HCT116 (cell line): Measurements from ENCODE around the gene NDUFAF5. TPM values are rescaled to one million over a fixed set of nuclear protein-coding genes. Genes with fewer than 3 reads are reported as not detected.

Experiments
- ATAC-seq: fragments of 200-7000 bp; cut with Tn5 transposase; 2 replicates; pipeline ENCODE4 v1.9.1; 2020; ENCODE audit warnings: mild to moderate bottlenecking, moderate library complexity
- BruUV-seq: library from RNA; stranded (reverse); fragments of 400-500 nt; replicated peaks from 2 replicates; lab custom pipeline; 2021; lab: Mats Ljungman, UMichigan
- CTCF ChIA-PET: fragments of 300-600 bp; sonication (Branson Sonifier 250); formaldehyde crosslinking; loops from one replicate; lab custom pipeline; 2021; ENCODE audit warnings: antibody characterized with exemption; lab: Charles Lee
- POLR2A ChIA-PET: fragments of 300-600, 350-600 bp; sonication (Branson Sonifier 250); formaldehyde crosslinking; loops from one replicate; lab custom pipeline; 2021; ENCODE audit warnings: antibody characterized with exemption; lab: Charles Lee
- RAD21 ChIA-PET, 2 experiments: fragments of 300-600 bp; sonication (Branson Sonifier 250); formaldehyde crosslinking; loops; one replicate each; lab custom pipeline; 2023; ENCODE audit warnings: low total read pairs in 2 of 2; ENCODE audit not compliant: uncharacterized antibody in 2 of 2, unreplicated experiment in 2 of 2, low non-redundant PET in 1 of 2; lab: Charles Lee
- DNase-seq: peaks from one replicate; pipeline ENCODE4 v3.0.0-alpha.2; 2010; ENCODE audit warnings: low read depth, low spot score
- H2AFZ ChIP-seq: fragments of 200-600 bp; shearing (Covaris generic), sonication (generic); 2 replicates; pipeline ENCODE4 v1.6.1; 2017; ENCODE audit warnings: low read depth, mixed run types, mixed read lengths, antibody characterized with exemption, low read length; ENCODE audit not compliant: poor library complexity, severe bottlenecking
- H3K27ac ChIP-seq: 2 replicates; pipeline ENCODE4 v1.5.1; 2012; ENCODE audit warnings: low read depth, low read length
- H3K27me3 ChIP-seq: fragments of 200-600 bp; sonication (generic); 2 replicates; pipeline ENCODE4 v1.6.1; 2016; ENCODE audit warnings: mixed run types, low read length, mixed read lengths; ENCODE audit not compliant: insufficient read depth
- H3K36me3 ChIP-seq, 2 experiments: fragments of 200-500 bp in 1 of 2; fragments of 200-600 bp in 1 of 2; sonication (Bioruptor generic) in 1 of 2; sonication (generic) in 1 of 2; 2 replicates each; pipeline versions ENCODE4 v1.5.1 to v1.6.1; 2014 to 2016; ENCODE audit warnings: low read length in 2 of 2, inconsistent platforms in 1 of 2, mixed read lengths in 1 of 2, mixed run types in 1 of 2; ENCODE audit not compliant: insufficient read depth in 2 of 2, control insufficient read depth in 1 of 2
- H3K4me1 ChIP-seq, 2 experiments: fragments of 200-600 bp in 1 of 2; sonication (generic) in 1 of 2; 2 replicates each; pipeline versions ENCODE4 v1.5.1 to v1.6.1; 2012 to 2017; ENCODE audit warnings: low read length in 2 of 2, inconsistent platforms in 1 of 2, mild to moderate bottlenecking in 1 of 2, mixed read lengths in 1 of 2, mixed run types in 1 of 2, moderate library complexity in 1 of 2; ENCODE audit not compliant: insufficient read depth in 2 of 2, control insufficient read depth in 1 of 2
- H3K4me2 ChIP-seq: fragments of 200-600 bp; sonication (generic); 2 replicates; pipeline ENCODE4 v1.6.1; 2017; ENCODE audit warnings: mixed run types, low read length, mixed read lengths
- H3K4me3 ChIP-seq, 2 experiments: fragments of 200-600 bp in 1 of 2; sonication (generic) in 1 of 2; replicated peaks in 1 of 2; 2 replicates each; pipeline ENCODE4 v1.5.1; 2011 to 2016; ENCODE audit warnings: low read length in 2 of 2, control low read depth in 1 of 2, low read depth in 1 of 2, mild to moderate bottlenecking in 1 of 2, mixed read lengths in 1 of 2, mixed run types in 1 of 2
- H3K79me2 ChIP-seq: fragments of 200-600 bp; sonication (generic); 2 replicates; pipeline ENCODE4 v1.6.1; 2017; ENCODE audit warnings: mild to moderate bottlenecking, mixed run types, low read length, moderate library complexity, mixed read lengths; ENCODE audit not compliant: insufficient read depth
- H3K9ac ChIP-seq: fragments of 200-600 bp; sonication (generic); 2 replicates; pipeline ENCODE4 v1.6.1; 2016; ENCODE audit warnings: low read length, mixed read lengths
- H3K9me2 ChIP-seq: fragments of 200-600 bp; sonication (generic), shearing (Covaris generic); 2 replicates; pipeline ENCODE4 v1.6.1; 2017; ENCODE audit warnings: mixed run types, mild to moderate bottlenecking, moderate library complexity; ENCODE audit not compliant: insufficient read depth
- H3K9me3 ChIP-seq, 2 experiments: fragments of 200-500 bp in 1 of 2; fragments of 200-600 bp in 1 of 2; sonication (Bioruptor generic) in 1 of 2; sonication (generic) in 1 of 2; 2 replicates each; pipeline ENCODE4 v1.6.1; 2014 to 2017; ENCODE audit warnings: low read length in 2 of 2, mixed read lengths in 2 of 2, inconsistent platforms in 1 of 2, low read depth in 1 of 2, mild to moderate bottlenecking in 1 of 2, mixed run types in 1 of 2, moderate library complexity in 1 of 2; ENCODE audit not compliant: control insufficient read depth in 1 of 2, insufficient read depth in 1 of 2
- H4K20me1 ChIP-seq: fragments of 200-600 bp; sonication (generic), shearing (Covaris generic); 2 replicates; pipeline ENCODE4 v1.6.1; 2017; ENCODE audit warnings: mixed run types, mild to moderate bottlenecking, moderate library complexity; ENCODE audit not compliant: insufficient read depth
- CEBPB ChIP-seq: IDR thresholded peaks from 2 replicates; pipeline ENCODE4 v1.6.1; 2012; ENCODE audit warnings: low read depth
- CTCF ChIP-seq, 3 experiments: fragments of 200-600 bp in 1 of 3; sonication (generic) in 1 of 3; IDR thresholded peaks in 2 of 3; conservative IDR thresholded peaks in 1 of 3; 2 replicates each; pipeline ENCODE4 v1.5.1; 2012 to 2017; ENCODE audit warnings: low read depth in 2 of 3, low read length in 2 of 3, antibody characterized with exemption in 1 of 3, borderline replicate concordance in 1 of 3, control low read depth in 1 of 3, mild to moderate bottlenecking in 1 of 3, mixed read lengths in 1 of 3, mixed run types in 1 of 3, moderate library complexity in 1 of 3; ENCODE audit not compliant: insufficient read depth in 1 of 3
- JUND ChIP-seq: IDR thresholded peaks from 2 replicates; pipeline ENCODE4 v1.6.1; 2012
- RAD21 ChIP-seq: IDR thresholded peaks from 2 replicates; pipeline ENCODE4 v1.6.1; 2012; ENCODE audit warnings: low read depth, mild to moderate bottlenecking
- REST ChIP-seq: IDR thresholded peaks from 2 replicates; pipeline ENCODE4 v1.6.1; 2012; ENCODE audit warnings: low read depth
- SIN3A ChIP-seq: IDR thresholded peaks from 2 replicates; pipeline ENCODE4 v1.6.1; 2012; ENCODE audit warnings: low read depth
- SP1 ChIP-seq: IDR thresholded peaks from 2 replicates; pipeline ENCODE4 v1.6.1; 2012; ENCODE audit warnings: low read depth
- SRF ChIP-seq: IDR thresholded peaks from 2 replicates; pipeline ENCODE4 v1.6.1; 2012; ENCODE audit warnings: low read depth
- TCF7L2 ChIP-seq: IDR thresholded peaks from 2 replicates; pipeline ENCODE4 v1.7.0; 2011; ENCODE audit warnings: borderline replicate concordance, inconsistent platforms; ENCODE audit not compliant: insufficient read depth, insufficient read length; ENCODE audit errors: extremely low read depth
- ZNF274 ChIP-seq: fragments of 200-500 bp; sonication (Bioruptor generic); IDR thresholded peaks from 2 replicates; pipeline ENCODE4 v1.6.1; 2014; ENCODE audit warnings: mild to moderate bottlenecking, low read depth, low read length, inconsistent platforms
- intact Hi-C: fragments of 100-400 bp; cut with micrococcal nuclease; formaldehyde crosslinking; loops from 2 replicates; pipeline ENCODE4 v1.10.0; 2022
- total RNA-seq: library from RNA; stranded (reverse); gene quantifications from one replicate; pipeline ENCODE4 v1.2.1, GENCODE V29; 2021; ENCODE audit not compliant: unreplicated experiment
- TF ChIP-seq, protein P1 (sequence below): IDR thresholded peaks from 2 replicates; pipeline ENCODE4 v1.6.1; 2012
- TF ChIP-seq, protein P2 (sequence below): IDR thresholded peaks from 2 replicates; pipeline ENCODE4 v1.6.1; 2011; ENCODE audit warnings: mild to moderate bottlenecking, low read length, moderate library complexity; ENCODE audit not compliant: insufficient replicate concordance; ENCODE audit errors: extremely low read depth

NDUFAF5 gene
- total RNA-seq, 1 experiment from 2014 or later = 30.8 TPM

- Histone ChIP-seq H4K20me1 (no peaks in the 10 kb centered on the region), H2AFZ (no peak overlapping the region), H3K27ac (no peak overlapping the region), H3K4me2 (no peak overlapping the region), H3K4me3 (no peak overlapping the region), H3K79me2 (no peaks in the 10 kb centered on the region), H3K4me1 (no peaks in the 10 kb centered on the region), H3K27me3 (no peaks in the 10 kb centered on the region), H3K36me3 (no peaks in the 10 kb centered on the region), H3K9me3 (no peaks in the 10 kb centered on the region), H3K9ac (no peak overlapping the region), H3K9me2 (no peaks in the 10 kb centered on the region)
- intact Hi-C loops = no loop called here
- no TSS peak for BruUV-seq
- POLR2A ChIA-PET = no interaction called here
- RAD21 ChIA-PET = no interaction called here
- CTCF ChIA-PET = no interaction called here
- ATAC-seq (no peak), DNase-seq (no peak)
- TF ChIP-seq SIN3A (no peak), JUND (no peak), ZNF274 (no peak), RAD21 (no peak), SP1 (no peak), TCF7L2 (no peak), SRF (no peak)
- TF ChIP-seq, protein P1, sequence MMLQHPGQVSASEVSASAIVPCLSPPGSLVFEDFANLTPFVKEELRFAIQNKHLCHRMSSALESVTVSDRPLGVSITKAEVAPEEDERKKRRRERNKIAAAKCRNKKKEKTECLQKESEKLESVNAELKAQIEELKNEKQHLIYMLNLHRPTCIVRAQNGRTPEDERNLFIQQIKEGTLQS = no peak
- TF ChIP-seq, protein P2, sequence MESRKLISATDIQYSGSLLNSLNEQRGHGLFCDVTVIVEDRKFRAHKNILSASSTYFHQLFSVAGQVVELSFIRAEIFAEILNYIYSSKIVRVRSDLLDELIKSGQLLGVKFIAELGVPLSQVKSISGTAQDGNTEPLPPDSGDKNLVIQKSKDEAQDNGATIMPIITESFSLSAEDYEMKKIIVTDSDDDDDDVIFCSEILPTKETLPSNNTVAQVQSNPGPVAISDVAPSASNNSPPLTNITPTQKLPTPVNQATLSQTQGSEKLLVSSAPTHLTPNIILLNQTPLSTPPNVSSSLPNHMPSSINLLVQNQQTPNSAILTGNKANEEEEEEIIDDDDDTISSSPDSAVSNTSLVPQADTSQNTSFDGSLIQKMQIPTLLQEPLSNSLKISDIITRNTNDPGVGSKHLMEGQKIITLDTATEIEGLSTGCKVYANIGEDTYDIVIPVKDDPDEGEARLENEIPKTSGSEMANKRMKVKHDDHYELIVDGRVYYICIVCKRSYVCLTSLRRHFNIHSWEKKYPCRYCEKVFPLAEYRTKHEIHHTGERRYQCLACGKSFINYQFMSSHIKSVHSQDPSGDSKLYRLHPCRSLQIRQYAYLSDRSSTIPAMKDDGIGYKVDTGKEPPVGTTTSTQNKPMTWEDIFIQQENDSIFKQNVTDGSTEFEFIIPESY = no peak
These were observed 46.6 kb downstream of the NDUFAF5 start for GRCh38 chr20:13831476-13831875.

GRCh38 chr20:13838664-13839063, 53.8 kb downstream of the NDUFAF5 start:
- H3K4me1 ChIP-seq = no peaks in the 10 kb centered on the region
- CTCF ChIA-PET = no interaction called here
- no peaks in the 10 kb centered on the region for H4K20me1 ChIP-seq
- H3K27me3 ChIP-seq = peaks cover 11% of the 10 kb centered on the region; the same call in 1 of the 2 replicates
- intact Hi-C loops = no loop called here
- H3K4me3 ChIP-seq = no peak overlapping the region
- H3K36me3 ChIP-seq = no peaks in the 10 kb centered on the region
- POLR2A ChIA-PET = no interaction called here
- H3K27ac ChIP-seq = no peak overlapping the region
- no peaks in the 10 kb centered on the region for H3K9me3 ChIP-seq
- no peak overlapping the region for H3K9ac ChIP-seq
- RAD21 ChIA-PET = no interaction called here
- no peaks in the 10 kb centered on the region for H3K9me2 ChIP-seq
- DNase-seq (no peak), ATAC-seq (no peak)
- H3K79me2 ChIP-seq = no peaks in the 10 kb centered on the region
- H3K4me2 ChIP-seq = no peak overlapping the region
- no peak overlapping the region for H2AFZ ChIP-seq
- BruUV-seq = no TSS peak
- TF ChIP-seq CTCF (IDR thresholded peaks at IDR 0.05 in 2 of 3, conservative IDR thresholded peaks at IDR 0.05 in 1 of 3; ENCODE audit: borderline replicate concordance in 1 of 3, insufficient read depth in 1 of 3, low read depth in 2 of 3, low read length in 2 of 3) (no peak), CEBPB (no peak), SRF (no peak), SP1 (no peak), REST (no peak), TCF7L2 (no peak)
- TF ChIP-seq, protein P1 = no peak
